Raji (cell line): ENCODE data around the gene BNIP3.

Source experiments
- POLR2A ChIP-seq: IDR thresholded peaks from 2 replicates; pipeline ENCODE4 v1.6.1; 2011; ENCODE audit warnings: low read depth, low read length, control low read depth; ENCODE audit not compliant: insufficient read depth

The BNIP3 gene

GRCh38 chr10:131920693-131921092 is 61.0 kb downstream of the BNIP3 start:
- TF ChIP-seq POLR2A = no peak

DNA sequence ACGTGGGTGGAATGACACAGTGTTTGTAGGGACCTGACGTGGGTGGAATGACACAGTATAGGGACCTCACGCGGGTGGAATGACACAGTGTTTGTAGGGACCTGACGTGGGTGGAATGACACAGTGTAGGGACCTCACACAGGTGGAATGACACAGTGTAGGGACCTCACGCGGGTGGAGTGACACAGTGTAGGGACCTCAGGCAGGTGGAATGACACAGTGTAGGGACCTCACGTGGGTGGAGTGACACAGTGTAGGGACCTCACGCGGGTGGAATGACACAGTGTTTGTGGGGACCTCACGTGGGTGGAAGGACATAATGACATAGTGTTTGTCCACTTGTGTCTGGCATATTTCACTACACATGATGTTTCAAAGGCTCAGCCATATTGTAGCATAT is 61.6 kb downstream of the BNIP3 start:
- no peak for TF ChIP-seq POLR2A
